Brain microvascular endothelial cell (primary cell): ENCODE measurements around the gene CD300A.

Source experiments
- DNase-seq: peaks from one replicate; pipeline ENCODE4 v3.0.0-alpha.2; 2020
- H3K27ac ChIP-seq: fragments of 250-450 bp; sonication (Bioruptor Pico); 2 replicates; pipeline ENCODE4 v1.5.1; 2020; ENCODE audit warnings: mild to moderate bottlenecking, moderate library complexity
- H3K27me3 ChIP-seq: fragments of 250-450 bp; sonication (Bioruptor Pico); replicated peaks from 2 replicates; pipeline ENCODE4 v1.5.1; 2020; ENCODE audit warnings: mild to moderate bottlenecking
- H3K36me3 ChIP-seq: fragments of 250-450 bp; sonication (Bioruptor Pico); replicated peaks from 2 replicates; pipeline ENCODE4 v1.5.1; 2020; ENCODE audit warnings: mild to moderate bottlenecking
- H3K4me3 ChIP-seq: 2 replicates; pipeline ENCODE4 v1.5.1; 2011; ENCODE audit warnings: low read depth, mild to moderate bottlenecking, control low read depth, low read length, moderate library complexity
- CTCF ChIP-seq: IDR thresholded peaks from 2 replicates; pipeline ENCODE4 v1.5.1; 2011; ENCODE audit warnings: low read depth, mild to moderate bottlenecking, moderate library complexity, low read length, control low read depth, inconsistent platforms; ENCODE audit errors: missing control alignments
- in situ Hi-C: cut with HindIII; loops from 2 replicates; pipeline ENCODE4 v1.10.0; 2017; ENCODE audit warnings: low sequenced_read_pairs, low pct_ligation_motif_present

CD300A gene

GRCh38 chr17:74508156-74508555 lies 41.7 kb downstream of the CD300A start:
- Histone ChIP-seq H3K27me3 (no peaks in the 10 kb centered on the region), H3K27ac (no peak overlapping the region), H3K4me3 (no peak overlapping the region), H3K36me3 (no peaks in the 10 kb centered on the region)
- no peak for TF ChIP-seq CTCF
- no peak for DNase-seq
- in situ Hi-C loops: no loop called here

GRCh38 chr17:74512036-74512435 lies 45.6 kb downstream of the CD300A start:
- DNase-seq: no peak
- Histone ChIP-seq H3K27ac (no peak overlapping the region), H3K4me3 (no peak overlapping the region), H3K36me3 (no peaks in the 10 kb centered on the region), H3K27me3 (no peaks in the 10 kb centered on the region)
- TF ChIP-seq CTCF: no peak
- in situ Hi-C loops: no loop called here

DNA sequence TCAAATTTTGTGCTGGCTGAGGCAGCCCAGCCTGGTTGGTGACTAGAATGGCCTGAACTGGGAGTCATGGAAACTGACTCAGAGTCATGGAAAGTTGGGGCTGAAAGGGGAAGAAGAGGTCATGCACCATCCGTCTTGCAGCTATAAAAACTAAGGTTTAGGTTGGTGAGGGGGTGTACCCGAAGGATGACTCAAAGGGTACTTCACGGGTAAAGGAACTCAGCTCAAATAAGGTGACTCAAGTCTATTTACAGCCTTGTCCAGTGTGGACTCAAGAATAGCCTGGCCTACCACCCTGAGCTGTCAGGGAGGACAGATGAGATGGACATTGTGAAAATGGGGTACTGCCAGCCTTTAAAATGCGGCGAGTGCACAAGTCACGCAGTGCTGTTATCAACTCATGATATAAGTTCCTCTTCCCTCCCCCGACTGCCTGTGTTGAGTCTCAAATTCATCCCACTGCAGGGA lies 46.2 kb downstream of the CD300A start:
- Histone ChIP-seq H3K4me3 (no peak overlapping the region), H3K27ac (no peak overlapping the region), H3K36me3 (no peaks in the 10 kb centered on the region), H3K27me3 (no peaks in the 10 kb centered on the region)
- TF ChIP-seq CTCF: no peak
- in situ Hi-C loops: no loop called here
- no peak for DNase-seq

GRCh38 chr17:74513987-74514631 lies 47.7 kb downstream of the CD300A start:
- Histone ChIP-seq H3K4me3 (no peak overlapping the region), H3K27ac (no peak overlapping the region), H3K27me3 (no peaks in the 10 kb centered on the region), H3K36me3 (no peaks in the 10 kb centered on the region)
- no peak for TF ChIP-seq CTCF
- DNase-seq: peak; percentile 18
- in situ Hi-C loops: no loop called here

DNA sequence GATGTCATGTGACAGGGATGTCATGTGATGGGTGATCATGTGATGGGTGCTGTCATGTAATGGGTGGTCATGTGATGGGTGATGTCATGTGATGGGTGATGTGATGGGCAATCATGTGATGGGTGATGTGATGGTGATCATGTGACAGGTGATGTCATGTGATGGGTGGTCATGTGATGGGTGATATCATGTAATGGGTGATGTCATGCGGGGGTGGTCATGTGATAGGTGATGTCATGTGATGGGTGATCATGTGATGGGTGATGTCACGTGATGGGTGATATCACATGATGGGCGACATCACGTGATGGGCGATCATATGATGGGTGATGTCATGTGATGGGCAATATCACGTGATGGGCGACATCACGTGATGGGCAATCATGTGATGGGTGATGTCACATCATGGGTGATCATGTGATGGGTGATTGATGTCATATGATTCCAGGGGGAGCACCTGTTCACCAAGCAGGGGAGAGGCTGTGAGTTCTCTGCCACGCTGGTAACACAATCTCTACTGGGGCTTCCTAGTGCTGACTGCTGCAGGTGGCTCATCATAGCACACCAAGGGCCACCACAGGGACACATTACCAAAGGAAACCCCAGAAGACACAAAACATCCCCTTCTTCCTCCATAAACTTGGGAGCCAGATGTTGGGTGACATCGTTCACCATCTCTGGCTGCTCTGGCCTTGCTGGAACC lies 48.3 kb downstream of the CD300A start:
- TF ChIP-seq CTCF: no peak
- H3K4me3 ChIP-seq: no peak overlapping the region
- no peaks in the 10 kb centered on the region for H3K27me3 ChIP-seq
- in situ Hi-C loops: no loop called here
- no peaks in the 10 kb centered on the region for H3K36me3 ChIP-seq
- no peak overlapping the region for H3K27ac ChIP-seq
- no peak for DNase-seq
